Measurements from ENCODE around the gene STAG1.
A peak's percentile ranks its signal among the peaks of the same experiment; 100 is the strongest.
"Not testable (repeated sequence)": the region's sequence is repeated elsewhere in the genome, so short reads cannot be mapped to it uniquely, and the experiment has no call there.

The STAG1 gene

GRCh38 chr3:136586580-136586979 lies 165.6 kb downstream of the STAG1 start:
- no peak for DNase-seq (ENCODE audit: low spot score)

- no peak for DNase-seq (ENCODE audit: low spot score)
These were observed 167.4 kb downstream of the STAG1 start for GRCh38 chr3:136584728-136585127.

- DNase-seq (ENCODE audit: low spot score) = no peak
These were observed 168.4 kb downstream of the STAG1 start for GRCh38 chr3:136583823-136584222.

GRCh38 chr3:136577791-136578190 lies 174.4 kb downstream of the STAG1 start:
- DNase-seq (ENCODE audit: low spot score) = no peak

DNA sequence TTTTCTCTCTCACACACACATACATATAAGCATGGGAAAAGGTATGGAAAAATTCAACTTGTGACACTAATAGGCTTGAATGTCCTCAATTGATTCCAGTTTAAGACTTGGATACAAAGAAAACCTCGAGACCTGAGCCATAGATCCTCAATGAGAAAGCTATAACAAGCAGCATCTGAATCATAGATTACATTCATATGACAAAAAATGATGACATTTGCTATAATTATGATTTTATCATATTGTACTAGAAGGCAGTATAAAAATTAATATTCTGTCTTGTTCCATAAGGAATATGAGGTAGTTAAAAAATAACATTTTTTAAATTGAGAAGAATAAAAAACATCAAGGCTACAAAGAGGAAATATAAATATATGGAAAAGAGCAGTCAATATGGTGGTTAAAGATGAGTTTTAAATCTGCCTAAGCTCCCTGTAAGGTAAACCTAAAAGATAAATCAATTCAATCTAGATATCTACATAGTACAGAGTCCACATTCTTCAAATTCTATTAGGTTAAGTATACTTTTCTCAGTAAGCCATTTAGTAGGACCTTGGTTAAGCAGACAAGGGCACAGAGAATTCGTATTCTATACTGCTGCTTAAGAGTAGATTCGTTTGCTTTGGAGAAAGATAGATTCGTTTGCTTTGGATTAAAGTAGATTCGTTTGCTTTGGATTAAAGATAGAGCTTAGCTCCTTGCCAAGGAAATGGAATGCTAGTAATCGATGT lies 175.7 kb downstream of the STAG1 start:
- DNase-seq (ENCODE audit: low spot score) = no peak

GRCh38 chr3:136567599-136568188 lies 184.5 kb downstream of the STAG1 start:
- DNase-seq (ENCODE audit: low spot score) = no peak

- not testable (repeated sequence) for DNase-seq (ENCODE audit: low spot score)
These were observed 187.2 kb downstream of the STAG1 start for GRCh38 chr3:136564962-136565361.

DNA sequence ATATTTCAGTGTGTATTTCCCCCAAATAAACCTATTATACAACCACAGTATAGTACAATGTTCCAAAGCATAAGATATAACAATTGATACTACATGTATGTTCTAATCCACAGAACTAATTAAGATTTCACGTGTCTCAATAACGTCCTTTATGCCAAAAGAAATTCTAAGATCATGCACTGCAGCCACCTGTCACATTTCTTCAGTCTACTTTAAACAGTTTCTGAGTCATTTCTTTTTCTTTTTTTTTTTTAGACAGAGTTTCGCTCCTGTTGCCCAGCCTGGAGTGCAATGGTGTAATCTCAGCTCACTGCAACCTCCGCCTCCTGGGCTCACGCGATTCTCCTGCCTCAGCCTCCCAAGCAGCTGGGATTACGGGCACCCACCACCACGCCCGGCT lies 190.2 kb downstream of the STAG1 start:
- no peak for DNase-seq (ENCODE audit: low spot score)

GRCh38 chr3:136559896-136560295 lies 192.3 kb downstream of the STAG1 start:
- DNase-seq (ENCODE audit: low spot score) = no peak

GRCh38 chr3:136549461-136549860 lies 202.7 kb downstream of the STAG1 start:
- not testable (repeated sequence) for DNase-seq (ENCODE audit: low spot score)

DNA sequence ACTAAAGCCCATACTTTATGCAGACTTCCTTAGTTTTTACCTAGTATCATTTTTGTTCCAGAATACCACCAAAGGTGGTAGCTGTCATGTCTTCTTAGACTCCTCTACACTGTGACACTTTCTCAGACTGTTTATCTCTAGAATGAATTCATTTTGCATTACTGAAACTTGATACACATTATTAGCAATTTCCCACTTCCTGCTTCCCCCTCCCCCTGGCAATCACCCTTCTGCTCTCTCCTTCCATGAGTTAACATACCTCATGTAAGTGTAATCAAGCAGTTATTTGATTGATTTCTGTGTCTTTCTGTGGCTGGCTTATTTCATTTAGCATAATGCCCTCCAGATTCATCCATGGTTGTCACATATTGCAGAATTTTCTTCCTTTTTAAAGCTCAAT lies 204.9 kb downstream of the STAG1 start:
- DNase-seq (ENCODE audit: low spot score) = no peak

DNA sequence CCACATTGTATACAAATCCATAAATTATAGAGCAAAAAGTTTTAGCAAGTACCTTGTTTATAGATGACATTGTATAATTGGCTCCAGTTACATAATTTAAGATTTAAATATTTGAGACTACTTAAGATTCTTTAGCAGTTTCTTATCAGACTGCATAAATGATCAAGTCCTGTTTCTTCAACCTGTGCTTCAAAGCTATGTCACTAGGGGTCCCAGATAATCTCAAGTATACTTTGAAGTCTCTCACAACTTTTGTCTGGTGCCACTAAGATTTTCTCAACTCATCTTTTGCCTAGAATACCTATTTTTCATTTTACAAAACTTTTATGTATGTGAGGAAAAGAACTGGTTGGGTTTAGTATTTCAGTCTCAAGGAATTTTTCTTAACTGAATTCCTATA lies 205.5 kb downstream of the STAG1 start:
- DNase-seq (ENCODE audit: low spot score) = peak; percentile 10

GRCh38 chr3:136545664-136546268 lies 206.4 kb downstream of the STAG1 start:
- no peak for DNase-seq (ENCODE audit: low spot score)

- no peak for DNase-seq (ENCODE audit: low spot score)
These were observed 207.6 kb downstream of the STAG1 start for GRCh38 chr3:136544532-136544931.

- DNase-seq (ENCODE audit: low spot score) = no peak
These were observed 208.8 kb downstream of the STAG1 start for GRCh38 chr3:136543385-136543784.

DNA sequence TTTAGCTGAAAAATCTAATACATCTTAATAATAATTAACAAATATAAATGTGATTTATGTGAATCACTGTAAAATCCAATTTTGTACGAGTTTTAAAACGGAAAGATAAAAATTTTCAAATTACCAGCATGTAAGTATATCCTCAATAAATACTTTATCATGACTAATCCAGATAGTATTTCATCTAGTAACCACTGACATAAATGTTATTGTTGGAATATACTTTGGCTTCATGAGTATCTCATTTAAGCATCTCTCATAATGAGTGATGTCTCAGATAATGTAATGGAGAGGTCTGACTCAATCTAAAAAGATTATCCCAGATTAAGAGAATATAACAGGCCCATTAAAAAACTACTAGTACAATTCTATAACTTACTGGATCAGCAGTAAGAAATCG lies 216.3 kb downstream of the STAG1 start:
- DNase-seq (ENCODE audit: low spot score) = no peak

DNA sequence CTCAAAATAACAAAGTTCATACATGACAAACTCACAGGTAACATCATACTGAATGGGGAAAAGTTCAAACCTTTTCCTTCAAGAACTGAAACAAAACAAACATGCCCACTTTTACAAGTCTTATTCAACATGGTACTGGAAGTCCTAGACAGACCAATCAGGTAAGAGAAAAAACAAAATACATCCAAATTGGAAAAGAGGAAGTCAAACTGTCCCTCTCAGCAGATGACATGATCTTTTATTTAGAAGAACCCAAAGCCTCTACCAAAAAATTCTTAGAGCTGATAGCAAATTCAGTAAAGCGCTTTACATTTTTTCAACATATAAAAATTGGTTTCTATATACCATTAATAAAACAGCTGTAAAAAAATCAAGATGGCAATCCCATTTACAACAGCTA lies 219.4 kb downstream of the STAG1 start:
- no peak for DNase-seq (ENCODE audit: low spot score)

GRCh38 chr3:136518102-136518501 lies 234.1 kb downstream of the STAG1 start:
- DNase-seq (ENCODE audit: low spot score) = no peak

DNA sequence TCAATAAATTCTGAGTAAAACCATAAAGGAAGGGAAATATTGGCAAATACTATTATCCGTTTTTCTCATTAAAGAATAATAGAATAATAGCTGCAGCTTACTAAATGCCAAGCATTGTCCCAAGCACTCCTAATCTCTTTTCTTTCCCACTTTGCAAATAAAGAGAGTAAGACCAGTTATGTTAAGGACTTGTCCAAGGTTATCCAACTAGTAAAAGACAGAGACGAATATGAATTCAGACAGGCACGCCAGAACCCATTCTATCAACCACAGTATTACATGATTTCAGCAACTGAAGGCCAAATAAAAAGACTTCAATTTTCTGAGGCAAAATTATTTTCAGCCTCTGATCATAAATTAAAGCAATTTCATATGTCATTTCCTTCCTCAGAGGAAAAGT lies 235.5 kb downstream of the STAG1 start:
- no peak for DNase-seq (ENCODE audit: low spot score)

GRCh38 chr3:136516095-136516494 lies 236.1 kb downstream of the STAG1 start:
- no peak for DNase-seq (ENCODE audit: low spot score)

DNA sequence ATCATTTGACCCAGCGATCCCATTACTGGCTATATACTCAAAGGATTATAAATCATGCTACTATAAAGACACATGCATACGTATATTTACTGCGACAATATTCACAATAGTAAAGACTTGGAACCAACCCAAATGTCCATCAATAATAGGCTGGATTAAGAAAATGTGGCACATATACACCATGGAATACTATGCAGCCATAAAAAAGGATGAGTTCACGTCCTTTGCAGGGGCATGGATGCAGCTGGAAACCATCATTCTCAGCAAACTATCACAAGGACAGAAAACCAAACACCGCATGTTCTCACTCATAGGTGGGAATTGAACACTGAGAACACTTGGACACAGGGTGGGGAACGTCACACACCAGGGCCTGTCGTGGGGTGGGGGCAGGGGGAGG lies 237.6 kb downstream of the STAG1 start:
- not testable (repeated sequence) for DNase-seq (ENCODE audit: low spot score)

DNA sequence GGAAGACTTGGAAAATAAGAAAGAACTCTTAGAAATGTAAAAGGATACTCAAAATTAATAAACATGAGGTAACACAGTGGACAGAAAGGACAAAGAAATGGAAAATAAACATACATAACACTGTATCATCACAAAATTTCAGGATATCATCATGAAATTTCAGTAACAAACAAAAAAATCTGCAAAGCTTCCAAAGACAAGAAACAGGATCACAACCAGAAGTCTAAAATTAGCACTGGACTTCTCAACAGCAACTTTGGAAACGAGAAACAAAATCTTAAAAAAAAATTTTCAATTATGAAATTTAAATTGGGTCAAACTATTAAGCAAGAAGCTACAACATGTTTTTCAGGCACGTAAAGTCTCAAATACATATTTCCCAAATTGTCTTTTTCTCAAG lies 238.8 kb downstream of the STAG1 start:
- DNase-seq (ENCODE audit: low spot score) = no peak

DNA sequence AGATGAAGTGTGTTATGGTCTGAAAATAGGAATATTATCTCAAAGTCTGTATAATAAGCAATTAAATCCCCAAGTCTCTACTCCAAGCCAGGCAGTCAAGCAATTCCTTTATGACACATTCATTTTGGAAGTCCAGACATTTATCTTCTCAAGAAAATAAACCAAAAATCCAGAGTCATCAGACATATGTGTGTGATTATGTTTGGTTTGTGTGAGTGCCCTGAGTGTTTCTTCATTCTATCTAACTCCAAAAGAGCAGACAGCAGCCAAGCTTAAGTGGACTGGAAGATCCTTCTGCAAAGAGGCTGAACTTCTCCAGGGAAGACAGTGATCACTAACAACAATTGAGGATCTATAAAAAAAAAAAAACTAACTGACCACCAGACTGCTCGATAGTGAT lies 239.8 kb downstream of the STAG1 start:
- DNase-seq (ENCODE audit: low spot score) = no peak

GRCh38 chr3:136505676-136506075 lies 246.5 kb downstream of the STAG1 start:
- no peak for DNase-seq (ENCODE audit: low spot score)

Measured in CD4-positive, alpha-beta T cell treated with Interleukin-15 for 4 hours (primary cell).